ENCODE data around the gene RIPPLY3.
A peak's percentile ranks its signal among the peaks of the same experiment; 100 is the strongest.

Gene RIPPLY3, protein sequence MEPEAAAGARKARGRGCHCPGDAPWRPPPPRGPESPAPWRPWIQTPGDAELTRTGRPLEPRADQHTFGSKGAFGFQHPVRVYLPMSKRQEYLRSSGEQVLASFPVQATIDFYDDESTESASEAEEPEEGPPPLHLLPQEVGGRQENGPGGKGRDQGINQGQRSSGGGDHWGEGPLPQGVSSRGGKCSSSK

DNA sequence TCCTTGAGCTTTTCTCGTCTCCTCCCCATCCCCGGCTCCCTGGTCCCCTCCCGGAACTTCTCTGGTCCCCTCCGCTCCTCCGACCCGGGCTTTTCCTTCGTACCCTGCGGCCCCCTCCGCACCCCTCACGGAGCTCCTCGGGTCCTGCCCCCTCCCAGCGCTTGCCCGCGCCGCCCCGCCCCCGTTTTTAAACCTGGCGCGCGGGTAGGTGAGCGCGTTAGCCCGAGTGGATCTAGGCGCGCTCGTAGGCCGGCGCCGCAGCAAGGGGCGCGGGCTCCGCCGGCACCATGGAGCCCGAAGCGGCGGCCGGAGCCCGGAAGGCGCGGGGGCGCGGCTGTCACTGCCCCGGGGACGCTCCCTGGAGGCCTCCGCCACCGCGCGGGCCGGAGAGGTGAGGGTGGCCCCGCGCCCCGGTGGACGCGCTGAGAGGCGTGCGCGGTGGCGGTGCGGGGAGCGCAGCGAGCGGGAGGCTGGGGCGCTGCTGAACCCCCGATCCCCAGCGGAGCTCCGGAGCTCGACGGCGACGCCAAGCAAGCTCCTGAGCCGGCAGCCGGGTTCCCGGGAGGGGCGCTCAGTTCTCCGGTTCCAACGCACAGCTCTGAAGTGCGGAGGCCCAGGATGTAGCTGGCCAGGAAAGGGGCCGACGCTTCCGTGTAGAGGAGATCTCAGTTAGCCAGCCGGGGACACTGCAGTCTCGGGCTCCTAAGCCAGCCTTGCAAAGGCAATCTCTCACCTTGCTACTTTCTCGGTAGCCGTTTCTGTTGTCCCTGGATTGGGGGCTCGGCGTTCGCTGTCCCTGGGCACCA, at the start of gene RIPPLY3:
TSS of gene RIPPLY3 (plus strand) at position 217 of the 806 bp plus-strand sequence. CDS start at position 288, 71 bp downstream.
- H3K9ac ChIP-seq (ENCODE audit: low read length) = no peak within 1 kb of the TSS
- peak within 1 kb of the TSS; percentile 63 for H3K4me3 ChIP-seq (ENCODE audit: low read length)
- no peak within 1 kb of the TSS for H3K27ac ChIP-seq (ENCODE audit: low read length)
- H3K4me1 ChIP-seq (ENCODE audit: control insufficient read depth, low read depth, low read length) = peaks cover 5% of the 10 kb centered on the region
- peaks cover 55% of the 10 kb centered on the region for H3K27me3 ChIP-seq (ENCODE audit: control insufficient read depth, insufficient read depth, low read length)
- H3K9me3 ChIP-seq (ENCODE audit: control insufficient read depth, low read depth, low read length) = no peaks in the 10 kb centered on the region
- no peaks in the 10 kb centered on the region for H3K36me3 ChIP-seq (ENCODE audit: control insufficient read depth, low read depth, low read length)

GRCh38 chr21:36959020-36959835, 47.3 kb upstream of the RIPPLY3 start:
- H3K36me3 ChIP-seq (ENCODE audit: control insufficient read depth, low read depth, low read length) = no peaks in the 10 kb centered on the region
- H3K27me3 ChIP-seq (ENCODE audit: control insufficient read depth, insufficient read depth, low read length) = no peaks in the 10 kb centered on the region
- H3K27ac ChIP-seq (ENCODE audit: low read length) = no peak overlapping the region
- H3K9ac ChIP-seq (ENCODE audit: low read length) = no peak overlapping the region
- no peaks in the 10 kb centered on the region for H3K4me1 ChIP-seq (ENCODE audit: control insufficient read depth, low read depth, low read length)
- no peaks in the 10 kb centered on the region for H3K9me3 ChIP-seq (ENCODE audit: control insufficient read depth, low read depth, low read length)
- no peak overlapping the region for H3K4me3 ChIP-seq (ENCODE audit: low read length)

- Histone ChIP-seq H3K9ac (ENCODE audit: low read length) (no peak overlapping the region), H3K36me3 (ENCODE audit: control insufficient read depth, low read depth, low read length) (no peaks in the 10 kb centered on the region), H3K27me3 (ENCODE audit: control insufficient read depth, insufficient read depth, low read length) (no peaks in the 10 kb centered on the region), H3K9me3 (ENCODE audit: control insufficient read depth, low read depth, low read length) (no peaks in the 10 kb centered on the region), H3K4me3 (ENCODE audit: low read length) (no peak overlapping the region), H3K4me1 (ENCODE audit: control insufficient read depth, low read depth, low read length) (no peaks in the 10 kb centered on the region), H3K27ac (ENCODE audit: low read length) (no peak overlapping the region)
Measured at GRCh38 chr21:36960676-36961284, 45.7 kb upstream of the RIPPLY3 start.

GRCh38 chr21:36962098-36962780, 44.3 kb upstream of the RIPPLY3 start:
- H3K4me3 ChIP-seq (ENCODE audit: low read length) = no peak overlapping the region
- no peak overlapping the region for H3K27ac ChIP-seq (ENCODE audit: low read length)
- no peaks in the 10 kb centered on the region for H3K27me3 ChIP-seq (ENCODE audit: control insufficient read depth, insufficient read depth, low read length)
- H3K4me1 ChIP-seq (ENCODE audit: control insufficient read depth, low read depth, low read length) = peaks cover 3% of the 10 kb centered on the region
- no peak overlapping the region for H3K9ac ChIP-seq (ENCODE audit: low read length)
- H3K36me3 ChIP-seq (ENCODE audit: control insufficient read depth, low read depth, low read length) = no peaks in the 10 kb centered on the region
- no peaks in the 10 kb centered on the region for H3K9me3 ChIP-seq (ENCODE audit: control insufficient read depth, low read depth, low read length)

- Histone ChIP-seq H3K4me1 (ENCODE audit: control insufficient read depth, low read depth, low read length) (peaks cover 4% of the 10 kb centered on the region), H3K9ac (ENCODE audit: low read length) (no peak overlapping the region), H3K9me3 (ENCODE audit: control insufficient read depth, low read depth, low read length) (no peaks in the 10 kb centered on the region), H3K36me3 (ENCODE audit: control insufficient read depth, low read depth, low read length) (no peaks in the 10 kb centered on the region), H3K4me3 (ENCODE audit: low read length) (no peak overlapping the region), H3K27ac (ENCODE audit: low read length) (no peak overlapping the region), H3K27me3 (ENCODE audit: control insufficient read depth, insufficient read depth, low read length) (no peaks in the 10 kb centered on the region)
Measured at GRCh38 chr21:36964398-36964797, 42.1 kb upstream of the RIPPLY3 start.

DNA sequence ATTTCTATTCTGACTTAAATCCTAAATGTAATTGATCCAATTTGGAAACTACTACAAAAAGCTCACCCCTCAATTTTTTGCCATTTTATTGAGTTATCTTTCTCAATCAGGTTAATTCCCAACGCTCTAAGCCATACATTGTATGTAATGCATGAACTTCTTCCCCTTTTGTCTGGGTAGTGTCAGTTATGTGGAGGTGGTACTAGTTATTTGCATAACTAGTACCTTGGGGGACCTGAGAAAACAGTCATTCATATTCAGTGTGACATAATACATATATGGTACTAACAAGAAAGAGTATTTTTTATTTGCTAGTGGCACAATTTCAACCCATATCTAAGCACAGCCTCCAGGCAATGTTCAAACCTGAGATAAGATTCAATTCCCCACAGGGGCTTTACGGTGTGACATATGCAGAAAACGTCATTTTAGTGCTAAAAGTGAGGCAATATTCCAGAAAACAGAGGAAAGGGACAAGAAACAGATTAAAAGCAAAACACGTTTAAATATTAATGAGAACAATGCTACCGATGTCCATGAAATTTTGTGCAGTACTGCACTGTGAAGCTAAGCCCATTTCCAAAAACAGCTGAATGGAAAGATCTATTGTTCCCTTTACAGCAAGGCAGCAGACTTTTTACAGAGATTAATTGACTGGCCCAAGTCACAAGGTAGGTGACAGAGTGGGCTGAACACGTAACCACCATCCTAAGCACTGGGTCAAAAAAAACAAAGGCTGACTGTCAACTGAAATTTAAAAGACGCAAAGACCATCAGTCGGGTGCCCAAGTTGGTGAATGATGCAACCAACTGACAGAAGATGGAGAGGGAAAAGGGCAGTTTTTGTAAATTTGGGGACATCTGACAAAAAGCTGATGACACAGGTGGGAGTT, 41.4 kb upstream of the RIPPLY3 start:
- H3K27me3 ChIP-seq (ENCODE audit: control insufficient read depth, insufficient read depth, low read length) = no peaks in the 10 kb centered on the region
- H3K36me3 ChIP-seq (ENCODE audit: control insufficient read depth, low read depth, low read length) = no peaks in the 10 kb centered on the region
- H3K4me1 ChIP-seq (ENCODE audit: control insufficient read depth, low read depth, low read length) = peaks cover 4% of the 10 kb centered on the region
- peak overlapping the region; percentile 73 for H3K4me3 ChIP-seq (ENCODE audit: low read length)
- H3K9ac ChIP-seq (ENCODE audit: low read length) = no peak overlapping the region
- H3K27ac ChIP-seq (ENCODE audit: low read length) = no peak overlapping the region
- H3K9me3 ChIP-seq (ENCODE audit: control insufficient read depth, low read depth, low read length) = no peaks in the 10 kb centered on the region

DNA sequence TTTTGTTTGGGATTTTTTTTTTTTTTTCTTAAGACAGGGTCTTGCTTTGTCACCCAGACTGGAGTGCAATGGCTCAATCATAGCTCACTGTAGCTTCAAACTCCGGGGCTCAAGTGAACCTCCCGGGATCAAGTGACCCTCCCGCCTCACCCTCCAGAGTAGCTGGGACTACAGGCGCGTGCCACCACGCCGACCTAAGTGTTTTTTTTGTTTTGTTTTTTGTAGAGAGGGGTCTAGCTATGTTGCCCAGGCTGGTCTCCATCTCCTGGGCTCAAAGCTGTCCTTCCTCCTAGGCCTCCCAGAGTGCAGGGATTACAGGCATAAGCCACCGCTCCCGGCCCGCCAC, 40.8 kb upstream of the RIPPLY3 start:
- H3K36me3 ChIP-seq (ENCODE audit: control insufficient read depth, low read depth, low read length) = no peaks in the 10 kb centered on the region
- peak overlapping the region; percentile 30 for H3K9ac ChIP-seq (ENCODE audit: low read length)
- no peak overlapping the region for H3K27ac ChIP-seq (ENCODE audit: low read length)
- H3K4me1 ChIP-seq (ENCODE audit: control insufficient read depth, low read depth, low read length) = peaks cover 4% of the 10 kb centered on the region
- H3K9me3 ChIP-seq (ENCODE audit: control insufficient read depth, low read depth, low read length) = no peaks in the 10 kb centered on the region
- peak overlapping the region; percentile 73 for H3K4me3 ChIP-seq (ENCODE audit: low read length)
- no peaks in the 10 kb centered on the region for H3K27me3 ChIP-seq (ENCODE audit: control insufficient read depth, insufficient read depth, low read length)

GRCh38 chr21:36966066-36966820, 40.3 kb upstream of the RIPPLY3 start, which contains the start of gene HLCS:
Gene HLCS, minus strand, starts transcription at chr21:36966669. Its CDS starts 31 bp downstream, at chr21:36966638.
- Histone ChIP-seq H3K9ac (ENCODE audit: low read length) (peak within 1 kb of the TSS; percentile 30), H3K9me3 (ENCODE audit: control insufficient read depth, low read depth, low read length) (no peaks in the 10 kb centered on the region), H3K27ac (ENCODE audit: low read length) (no peak within 1 kb of the TSS)

GRCh38 chr21:36966821-36967768, 39.4 kb upstream of the RIPPLY3 start:
- no peak overlapping the region for H3K27ac ChIP-seq (ENCODE audit: low read length)

More at GRCh38 chr21:36966066-36966820, 40.3 kb upstream of the RIPPLY3 start, which contains the start of gene HLCS:
- Histone ChIP-seq H3K4me3 (ENCODE audit: low read length) (peak within 1 kb of the TSS; percentile 73), H3K27me3 (ENCODE audit: control insufficient read depth, insufficient read depth, low read length) (no peaks in the 10 kb centered on the region), H3K4me1 (ENCODE audit: control insufficient read depth, low read depth, low read length) (peaks cover 4% of the 10 kb centered on the region), H3K36me3 (ENCODE audit: control insufficient read depth, low read depth, low read length) (no peaks in the 10 kb centered on the region)

More at GRCh38 chr21:36966821-36967768, 39.4 kb upstream of the RIPPLY3 start:
- H3K4me1 ChIP-seq (ENCODE audit: control insufficient read depth, low read depth, low read length) = peaks cover 4% of the 10 kb centered on the region
- peak overlapping the region; percentile 4 for H3K9ac ChIP-seq (ENCODE audit: low read length)
- no peaks in the 10 kb centered on the region for H3K9me3 ChIP-seq (ENCODE audit: control insufficient read depth, low read depth, low read length)
- H3K4me3 ChIP-seq (ENCODE audit: low read length) = peak overlapping the region; percentile 64
- no peaks in the 10 kb centered on the region for H3K27me3 ChIP-seq (ENCODE audit: control insufficient read depth, insufficient read depth, low read length)
- no peaks in the 10 kb centered on the region for H3K36me3 ChIP-seq (ENCODE audit: control insufficient read depth, low read depth, low read length)
